Measurements from ENCODE around the gene GSTM3.

Gene GSTM3

GRCh38 chr1:109704173-109704572 lies 36.7 kb downstream of the GSTM3 start:
- no peak for TF ChIP-seq CTCF (IDR thresholded peaks at IDR 0.05)

- TF ChIP-seq CTCF (IDR thresholded peaks at IDR 0.05), result no peak
These were observed 43.8 kb downstream of the GSTM3 start for GRCh38 chr1:109697066-109697465.

GRCh38 chr1:109691759-109692158 lies 49.1 kb downstream of the GSTM3 start:
- no peak for TF ChIP-seq CTCF (IDR thresholded peaks at IDR 0.05)

- TF ChIP-seq CTCF (IDR thresholded peaks at IDR 0.05), result no peak
These were observed 50.9 kb downstream of the GSTM3 start for GRCh38 chr1:109689844-109690405.

GRCh38 chr1:109687641-109688499 lies 53.0 kb downstream of the GSTM3 start, which contains the start of gene GSTM1:
Gene GSTM1, plus strand, starts transcription at chr1:109687817. Its CDS starts 57 bp downstream, at chr1:109687874.
- TF ChIP-seq CTCF (IDR thresholded peaks at IDR 0.05), result no peak
